Measurements from ENCODE around the gene NDST4. TPM values are rescaled to one million over a fixed set of nuclear protein-coding genes. Genes with fewer than 3 reads are reported as not detected.

The NDST4 gene
- total RNA-seq, 4 donors from 2014 or later, result 0.83 TPM; not detected in 3

- H3K4me1 ChIP-seq, result no peaks in the 10 kb centered on the region
- no peak overlapping the region for H3K27ac ChIP-seq
- intact Hi-C loops (cut with DNase I), result no loop called here
- DNase-seq, result no peak
- H3K9me3 ChIP-seq, result no peaks in the 10 kb centered on the region
- no peak for TF ChIP-seq POLR2A (IDR thresholded peaks at IDR 0.05)
- TF ChIP-seq CTCF (IDR thresholded peaks at IDR 0.05), result no peak
- no peak overlapping the region for H3K4me3 ChIP-seq (replicated peaks in 1 of 3)
- H3K36me3 ChIP-seq, result no peaks in the 10 kb centered on the region
- H3K27me3 ChIP-seq, result no peaks in the 10 kb centered on the region
Observed at GRCh38 chr4:114905017-114905416, 208.4 kb downstream of the NDST4 start.

- TF ChIP-seq POLR2A (IDR thresholded peaks at IDR 0.05), result no peak
- TF ChIP-seq CTCF (IDR thresholded peaks at IDR 0.05), result no peak
- intact Hi-C loops (cut with DNase I), result no loop called here
- 81 to 84% methylated on average over 4 of the region's 4 CpGs for WGBS, 2 donors
- Histone ChIP-seq H3K36me3 (no peaks in the 10 kb centered on the region), H3K9me3 (no peaks in the 10 kb centered on the region), H3K27me3 (no peaks in the 10 kb centered on the region), H3K27ac (no peak overlapping the region), H3K4me1 (no peaks in the 10 kb centered on the region), H3K4me3 (replicated peaks in 1 of 3) (no peak overlapping the region)
- no peak for DNase-seq
Observed at GRCh38 chr4:114900934-114901333, 212.5 kb downstream of the NDST4 start.

DNA sequence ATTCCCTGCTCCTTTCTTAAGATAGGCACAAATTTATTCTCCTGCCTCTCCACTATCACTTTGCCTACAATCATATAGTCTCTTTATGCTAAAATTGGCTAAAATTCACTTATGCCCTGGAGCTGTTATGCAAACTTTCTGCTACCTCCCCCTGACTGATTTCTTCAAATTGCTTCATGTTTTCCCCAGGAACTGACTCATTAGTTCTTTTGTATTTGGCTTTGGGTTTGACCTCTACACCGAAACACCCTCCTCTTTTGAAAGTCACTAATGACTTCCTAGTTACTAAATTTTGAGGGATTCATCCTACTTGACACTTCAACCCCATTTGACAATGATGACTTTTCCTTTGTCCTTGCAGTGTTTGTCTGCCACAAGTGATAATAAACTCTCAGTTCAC is 222.6 kb downstream of the NDST4 start:
- Histone ChIP-seq H3K4me1 (no peaks in the 10 kb centered on the region), H3K36me3 (no peaks in the 10 kb centered on the region), H3K9me3 (no peaks in the 10 kb centered on the region), H3K27me3 (no peaks in the 10 kb centered on the region), H3K4me3 (replicated peaks in 1 of 3) (no peak overlapping the region), H3K27ac (no peak overlapping the region)
- WGBS, 2 donors, result 44 to 47% methylated on average over 1 of the region's 1 CpG
- intact Hi-C loops (cut with DNase I), result no loop called here
- no peak for DNase-seq
- no peak for TF ChIP-seq POLR2A (IDR thresholded peaks at IDR 0.05)
- no peak for TF ChIP-seq CTCF (IDR thresholded peaks at IDR 0.05)

- 73 to 78% methylated on average over 2 of the region's 2 CpGs for WGBS, 2 donors
- H3K27ac ChIP-seq, result no peak overlapping the region
- intact Hi-C loops (cut with DNase I), result no loop called here
- H3K27me3 ChIP-seq, result no peaks in the 10 kb centered on the region
- no peak overlapping the region for H3K4me3 ChIP-seq (replicated peaks in 1 of 3)
- no peaks in the 10 kb centered on the region for H3K9me3 ChIP-seq
- no peaks in the 10 kb centered on the region for H3K4me1 ChIP-seq
- TF ChIP-seq CTCF (IDR thresholded peaks at IDR 0.05) (no peak), POLR2A (IDR thresholded peaks at IDR 0.05) (no peak)
- no peak for DNase-seq
- H3K36me3 ChIP-seq, result no peaks in the 10 kb centered on the region
Observed at GRCh38 chr4:114886761-114887160, 226.7 kb downstream of the NDST4 start.

DNA sequence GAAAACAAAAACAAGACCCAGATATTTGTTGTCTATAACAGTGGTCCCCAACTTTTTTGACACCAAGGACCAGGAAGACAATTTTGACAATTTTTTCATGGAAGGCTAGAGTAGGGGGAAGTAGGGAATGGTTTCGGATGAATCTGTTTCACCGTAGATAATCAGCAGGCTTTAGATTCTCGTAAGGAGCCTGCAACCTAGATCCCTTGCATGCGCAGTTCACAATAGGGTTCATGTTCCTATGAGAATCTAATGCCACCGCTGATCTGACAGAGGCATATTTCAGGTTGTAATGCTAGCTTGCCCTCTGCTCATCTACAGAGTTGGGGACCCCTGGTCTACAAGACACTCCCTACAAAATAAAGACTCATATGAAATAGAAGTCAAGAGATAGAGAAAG is 229.8 kb downstream of the NDST4 start:
- intact Hi-C loops (cut with DNase I), result no loop called here
- Histone ChIP-seq H3K9me3 (no peaks in the 10 kb centered on the region), H3K4me3 (replicated peaks in 1 of 3) (no peak overlapping the region), H3K27me3 (no peaks in the 10 kb centered on the region), H3K4me1 (no peaks in the 10 kb centered on the region), H3K36me3 (no peaks in the 10 kb centered on the region), H3K27ac (no peak overlapping the region)
- no peak for DNase-seq
- 94% methylated on average over 5 of the region's 5 CpGs for WGBS, 2 donors
- no peak for TF ChIP-seq POLR2A (IDR thresholded peaks at IDR 0.05)
- no peak for TF ChIP-seq CTCF (IDR thresholded peaks at IDR 0.05)

Data from thyroid gland (tissue), 4 donors.